Heart left ventricle (tissue), 16 donors: ENCODE data around the gene GPATCH11. TPM values are rescaled to one million over a fixed set of nuclear protein-coding genes. Genes with fewer than 3 reads are reported as not detected.

Experiments
- ATAC-seq, 4 donors: fragments of 200-7000 bp; cut with Tn5 transposase; one replicate each; pipeline ENCODE4 v1.9.1; 2020 to 2022; ENCODE audit warnings: moderate library complexity in 4 of 4, mild to moderate bottlenecking in 3 of 4, moderate number of reproducible peaks in 1 of 4
- DNase-seq, 5 donors: peaks; one replicate each; pipeline ENCODE4 v3.0.0-alpha.2; 2020
- H3K27ac ChIP-seq, 12 donors: fragments of 200-600 bp; sonication (generic) in 4 of 12; one replicate each; pipeline versions ENCODE4 v1.5.0 to v1.8.0; 2016 to 2022; ENCODE audit warnings: mild to moderate bottlenecking in 2 of 12
- H3K27me3 ChIP-seq, 9 donors: fragments of 200-600 bp; sonication (generic) in 2 of 9; one replicate each; pipeline versions ENCODE4 v1.5.1 to v1.8.0; 2016 to 2022; ENCODE audit warnings: mild to moderate bottlenecking in 3 of 9
- H3K36me3 ChIP-seq, 9 donors: fragments of 200-600 bp; sonication (generic) in 2 of 9; one replicate each; pipeline versions ENCODE4 v1.5.0 to v1.8.0; 2018 to 2022; ENCODE audit warnings: mild to moderate bottlenecking in 2 of 9
- H3K4me1 ChIP-seq, 12 donors: fragments of 200-600 bp; sonication (generic) in 4 of 12; one replicate each; pipeline versions ENCODE4 v1.5.0 to v1.8.0; 2016 to 2022; ENCODE audit warnings: mild to moderate bottlenecking in 3 of 12
- H3K4me3 ChIP-seq, 12 donors: fragments of 200-600 bp; sonication (generic) in 4 of 12; one replicate each; pipeline versions ENCODE4 v1.5.0 to v1.8.0; 2017 to 2022; ENCODE audit warnings: mild to moderate bottlenecking in 9 of 12, moderate library complexity in 4 of 12
- H3K9me3 ChIP-seq, 12 donors: fragments of 200-600 bp; sonication (generic) in 4 of 12; one replicate each; pipeline versions ENCODE4 v1.5.0 to v1.8.0; 2016 to 2022; ENCODE audit warnings: mild to moderate bottlenecking in 1 of 12
- POLR2A ChIP-seq, 2 donors: fragments of 450-650 bp; IDR thresholded peaks; one replicate each; pipeline ENCODE4 v1.6.1; 2017; ENCODE audit warnings: antibody characterized with exemption in 2 of 2, mild to moderate bottlenecking in 2 of 2, moderate library complexity in 2 of 2
- WGBS, 4 donors: extraction: QIAGEN DNeasy Blood & Tissue Kit in 2 of 4; methylation state at CpG; one replicate each; pipeline versions ENCODE4 v1.1.5 to v1.1.7; 2013 to 2018; 5-methylcytosine and 5-hydroxymethylcytosine counted together
- intact Hi-C, 10 donors: fragments of 100-400 bp; cut with DNase I; formaldehyde crosslinking; loops; one replicate each; pipeline versions ENCODE4 v1.11.1 to v1.14.2; 2022
- polyA plus RNA-seq, 2 donors: library from polyadenylated mRNA; stranded (reverse); fragments of 200-250 nt; gene quantifications; one replicate each; pipeline ENCODE4 v1.2.3, GENCODE V29; 2013
- total RNA-seq, 9 donors: library from RNA; depleted of rRNA in 2 of 9; stranded (reverse); fragments of >200 nt in 2 of 9; fragmentation: NEBNext Ultra II Directional in 3 of 9; extraction: Animal tissue kit (Norgen Biotek cat#: 25700) in 3 of 9; gene quantifications; one replicate each; pipeline versions ENCODE4 v1.1.0 to v1.2.4, GENCODE V29; 2016 to 2023
- TF ChIP-seq, protein P1 (sequence below), 12 donors: fragments of 200-600 bp; sonication (generic) in 4 of 12; IDR thresholded peaks; one replicate each; pipeline versions ENCODE4 v1.5.0 to v1.8.0; 2018 to 2022; ENCODE audit warnings: antibody characterized with exemption in 12 of 12, mild to moderate bottlenecking in 5 of 12
- donor health status: ischemic (EF 13 %, LVEDD 7.1; RV severe dilation, severe dysfunction).
- donor health status: healthy with polysubstance abuse.
- donor health status: DM: no; HTN: yes; CAD: no.
- donor health status: DM: no; HTN: no; CAD: no.
- donor health status: ischemic (EF 25% LVEDD 6.9; RV normal size, moderate dysfunction).
- donor health status: ischemic (EF 25% LVEDD 5.7; RV mildly dilated, moderate dysfunction).
- donor health status: healthy.
- donor health status: DM: yes; HTN: yes; CAD: no.
- donor health status: ischemic (EF 35%, LVEDD 5.7; RV mildly dilated, moderate dysfunction).
- donor health status: nonischemic (EF 11% LVEDD 7.7; RV severe dilation, severe dysfunction).
- donor health status: DM: yes; HTN: yes; CAD: no.
- donor health status: PGD.
- donor health status: ischemic (EF 29% LVEDD 5.4; RV normal size, mild dysfunction).
- donor health status: nonischemic (EF 23%, LVEDD 6.1; RV moderate dilation, normal function).

GPATCH11 gene
- total and polyA plus RNA-seq, 11 donors = 3.2 to 9.4 (median 5.3) TPM

DNA sequence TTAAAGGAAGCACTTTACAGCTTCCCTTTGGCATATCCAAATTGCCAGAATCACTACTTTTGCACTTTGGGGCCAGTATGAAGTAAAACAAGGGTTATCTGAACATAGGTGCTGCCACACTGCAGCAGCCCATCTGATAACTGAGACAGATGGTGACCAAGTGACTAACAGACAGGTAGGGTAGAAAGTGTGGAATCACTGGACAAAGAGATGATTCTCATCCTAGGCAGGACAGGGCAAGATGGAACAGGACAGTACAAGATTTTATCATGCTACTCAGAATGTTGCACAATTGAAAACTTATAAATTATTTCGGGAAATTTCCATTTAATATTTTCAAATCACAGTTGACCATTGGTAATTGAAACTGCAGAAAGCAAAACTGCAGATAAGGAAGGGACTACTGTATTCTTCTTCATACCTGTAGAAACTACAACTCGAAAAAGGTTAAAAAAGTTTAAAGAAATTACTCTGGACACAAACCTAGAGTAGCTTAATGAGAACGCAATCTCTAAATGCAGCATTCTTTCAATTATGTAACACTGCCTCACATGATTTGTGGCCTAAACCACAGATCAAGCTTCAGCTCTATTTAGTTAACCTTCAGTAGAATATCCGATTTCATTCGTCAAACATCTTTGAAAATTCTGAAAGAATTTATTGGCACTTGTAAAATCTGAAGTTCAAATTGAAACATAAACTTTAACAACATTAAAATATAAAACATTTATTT lies 31.6 kb upstream of the GPATCH11 start:
- Histone ChIP-seq H3K27ac (no peak overlapping the region), H3K4me3 (no peak overlapping the region), H3K9me3 (no peaks in the 10 kb centered on the region), H3K36me3 (peaks cover 0 to 100% (median 96%) of the 10 kb centered on the region in 9 donors), H3K27me3 (no peaks in the 10 kb centered on the region), H3K4me1 (no peaks in the 10 kb centered on the region)
- DNase-seq = no peak
- TF ChIP-seq, protein P1, sequence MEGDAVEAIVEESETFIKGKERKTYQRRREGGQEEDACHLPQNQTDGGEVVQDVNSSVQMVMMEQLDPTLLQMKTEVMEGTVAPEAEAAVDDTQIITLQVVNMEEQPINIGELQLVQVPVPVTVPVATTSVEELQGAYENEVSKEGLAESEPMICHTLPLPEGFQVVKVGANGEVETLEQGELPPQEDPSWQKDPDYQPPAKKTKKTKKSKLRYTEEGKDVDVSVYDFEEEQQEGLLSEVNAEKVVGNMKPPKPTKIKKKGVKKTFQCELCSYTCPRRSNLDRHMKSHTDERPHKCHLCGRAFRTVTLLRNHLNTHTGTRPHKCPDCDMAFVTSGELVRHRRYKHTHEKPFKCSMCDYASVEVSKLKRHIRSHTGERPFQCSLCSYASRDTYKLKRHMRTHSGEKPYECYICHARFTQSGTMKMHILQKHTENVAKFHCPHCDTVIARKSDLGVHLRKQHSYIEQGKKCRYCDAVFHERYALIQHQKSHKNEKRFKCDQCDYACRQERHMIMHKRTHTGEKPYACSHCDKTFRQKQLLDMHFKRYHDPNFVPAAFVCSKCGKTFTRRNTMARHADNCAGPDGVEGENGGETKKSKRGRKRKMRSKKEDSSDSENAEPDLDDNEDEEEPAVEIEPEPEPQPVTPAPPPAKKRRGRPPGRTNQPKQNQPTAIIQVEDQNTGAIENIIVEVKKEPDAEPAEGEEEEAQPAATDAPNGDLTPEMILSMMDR (IDR thresholded peaks at IDR 0.05) = no peak
- TF ChIP-seq POLR2A (IDR thresholded peaks at IDR 0.05) = no peak
- intact Hi-C loops = loop anchor here in 1 of 10 donors (10.0 kb wide), 1 partner anchor 168 kb away; no protein-coding TSS in a partner anchor
- WGBS, 4 donors = 84 to 94% (median 91%) methylated on average over 5 of the region's 5 CpGs
- no peak for ATAC-seq

DNA sequence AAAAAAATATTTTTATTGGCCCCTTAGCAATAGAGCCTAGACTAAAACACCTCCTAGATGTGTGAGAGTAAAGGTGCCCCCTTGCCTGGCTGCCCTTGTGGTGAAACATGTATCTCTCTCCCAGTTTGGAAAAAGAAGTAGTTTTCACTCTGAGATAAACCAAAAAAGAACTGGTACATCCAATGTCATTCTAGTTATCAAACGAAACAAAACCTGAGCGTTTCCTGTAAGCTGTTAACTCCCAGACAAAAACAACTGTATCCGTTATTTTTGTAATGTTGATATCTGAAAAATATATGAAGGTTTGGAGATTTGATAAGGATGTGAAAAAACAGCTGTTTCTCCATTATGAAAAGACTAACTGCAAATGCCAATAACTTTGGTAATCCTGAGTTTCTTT lies 24.5 kb upstream of the GPATCH11 start:
- 73 to 85% (median 80%) methylated on average over 3 of the region's 3 CpGs for whole genome bisulfite sequencing, 4 donors
- H3K27ac ChIP-seq = no peak overlapping the region
- TF ChIP-seq POLR2A (IDR thresholded peaks at IDR 0.05) = no peak
- TF ChIP-seq, protein P1 (IDR thresholded peaks at IDR 0.05) = no peak
- DNase-seq (no peak), ATAC-seq (no peak)
- H3K27me3 ChIP-seq = no peaks in the 10 kb centered on the region
- H3K9me3 ChIP-seq = no peaks in the 10 kb centered on the region
- no peak overlapping the region for H3K4me3 ChIP-seq
- intact Hi-C loops = loop anchor here in 1 of 10 donors (10.0 kb wide), 1 partner anchor 175 kb away; no protein-coding TSS in a partner anchor
- H3K4me1 ChIP-seq = peaks cover 0 to 9% (median 0%) of the 10 kb centered on the region in 12 donors
- peaks cover 0 to 100% (median 97%) of the 10 kb centered on the region in 9 donors for H3K36me3 ChIP-seq

DNA sequence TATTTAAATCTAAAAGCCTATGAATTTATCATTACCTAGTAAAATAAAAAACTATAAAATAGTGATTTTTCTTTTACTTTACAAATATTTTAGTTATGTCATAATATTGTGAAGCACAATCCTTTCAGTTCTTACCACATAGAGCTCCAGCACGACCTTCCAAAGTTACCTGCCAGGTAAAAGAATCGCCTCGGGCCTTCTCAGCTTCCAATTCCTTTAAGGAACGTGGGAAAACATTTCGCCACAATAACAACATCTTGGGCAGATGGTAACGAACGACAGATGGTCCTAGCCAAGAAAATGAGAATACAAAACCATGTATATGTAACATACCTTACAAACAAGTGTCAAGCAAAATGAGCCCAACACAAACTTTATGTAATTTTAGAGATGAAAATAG lies 23.9 kb upstream of the GPATCH11 start:
- Histone ChIP-seq H3K27me3 (no peaks in the 10 kb centered on the region), H3K4me3 (no peak overlapping the region), H3K4me1 (peaks cover 0 to 9% (median 0%) of the 10 kb centered on the region in 12 donors), H3K9me3 (no peaks in the 10 kb centered on the region), H3K27ac (no peak overlapping the region), H3K36me3 (peaks cover 0 to 100% (median 97%) of the 10 kb centered on the region in 9 donors)
- 93 to 96% (median 94%) methylated on average over 7 of the region's 7 CpGs for WGBS, 4 donors
- DNase-seq (no peak), ATAC-seq (no peak)
- intact Hi-C loops = no loop called here
- TF ChIP-seq, protein P1 (IDR thresholded peaks at IDR 0.05) = no peak
- no peak for TF ChIP-seq POLR2A (IDR thresholded peaks at IDR 0.05)

DNA sequence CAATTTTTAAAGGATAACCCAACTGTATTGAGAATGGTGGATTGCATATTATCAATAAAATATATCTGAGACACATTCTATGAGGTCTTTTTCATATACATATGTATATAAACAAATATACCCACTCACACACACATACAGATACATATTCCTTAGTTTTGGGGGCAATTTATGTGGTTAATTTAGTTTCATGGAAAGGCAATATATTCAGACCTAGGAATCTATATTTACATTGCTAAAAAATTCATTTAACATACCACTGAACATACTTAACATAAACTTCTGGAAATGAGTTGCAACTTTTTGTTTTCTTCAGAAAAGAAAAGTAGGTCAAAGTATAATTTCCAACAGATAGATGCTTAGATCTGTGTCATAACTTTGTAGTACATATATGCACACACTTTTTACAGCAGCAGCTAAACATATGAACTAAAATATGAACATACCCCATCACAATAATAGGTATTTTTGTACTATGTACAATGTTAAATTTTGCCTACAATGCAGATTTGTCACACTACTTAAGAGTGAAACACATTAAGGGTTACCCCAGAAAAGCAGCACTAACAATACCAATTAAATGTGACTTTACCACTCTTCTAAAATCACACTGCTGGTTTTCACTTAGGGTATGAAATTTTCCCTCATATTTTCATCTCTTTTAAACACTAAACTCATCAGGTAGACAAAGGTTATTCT lies 23.2 kb upstream of the GPATCH11 start:
- H3K4me3 ChIP-seq = no peak overlapping the region
- H3K4me1 ChIP-seq = peaks cover 0 to 9% (median 0%) of the 10 kb centered on the region in 12 donors
- H3K36me3 ChIP-seq = peaks cover 0 to 100% (median 97%) of the 10 kb centered on the region in 9 donors
- no peak for ATAC-seq
- H3K27ac ChIP-seq = peak overlapping the region in 4 of 12 donors; percentile 8 to 47 (median 20)
- no peaks in the 10 kb centered on the region for H3K27me3 ChIP-seq
- intact Hi-C loops = no loop called here
- H3K9me3 ChIP-seq = no peaks in the 10 kb centered on the region
- no peak for DNase-seq
- TF ChIP-seq, protein P1 (IDR thresholded peaks at IDR 0.05) = no peak
- TF ChIP-seq POLR2A (IDR thresholded peaks at IDR 0.05) = no peak
